HUES48 (cell line): ENCODE measurements around the gene NOXO1.
A peak's percentile ranks its signal among the peaks of the same experiment; 100 is the strongest.

Source experiments
- H3K27ac ChIP-seq: one replicate; pipeline ENCODE4 v1.7.0; 2013; ENCODE audit warnings: low read depth, low read length, inconsistent platforms
- H3K27me3 ChIP-seq: 2 replicates; pipeline ENCODE4 v1.6.1; 2013; ENCODE audit warnings: mild to moderate bottlenecking, low read length; ENCODE audit not compliant: control insufficient read depth, insufficient read depth
- H3K36me3 ChIP-seq: 2 replicates; pipeline ENCODE4 v1.6.1; 2013; ENCODE audit warnings: low read length; ENCODE audit not compliant: control insufficient read depth, insufficient read depth
- H3K4me1 ChIP-seq: 2 replicates; pipeline ENCODE4 v1.6.1; 2013; ENCODE audit warnings: mild to moderate bottlenecking, low read length; ENCODE audit not compliant: control insufficient read depth, insufficient read depth
- H3K4me3 ChIP-seq: 2 replicates; pipeline ENCODE4 v1.5.1; 2013; ENCODE audit warnings: mild to moderate bottlenecking, low read depth, low read length
- H3K9ac ChIP-seq: 2 replicates; pipeline ENCODE4 v1.6.1; 2013; ENCODE audit warnings: mild to moderate bottlenecking, low read depth, low read length, moderate library complexity
- H3K9me3 ChIP-seq: 2 replicates; pipeline ENCODE4 v1.6.1; 2013; ENCODE audit warnings: low read length; ENCODE audit not compliant: control insufficient read depth, insufficient read depth

NOXO1 gene

DNA sequence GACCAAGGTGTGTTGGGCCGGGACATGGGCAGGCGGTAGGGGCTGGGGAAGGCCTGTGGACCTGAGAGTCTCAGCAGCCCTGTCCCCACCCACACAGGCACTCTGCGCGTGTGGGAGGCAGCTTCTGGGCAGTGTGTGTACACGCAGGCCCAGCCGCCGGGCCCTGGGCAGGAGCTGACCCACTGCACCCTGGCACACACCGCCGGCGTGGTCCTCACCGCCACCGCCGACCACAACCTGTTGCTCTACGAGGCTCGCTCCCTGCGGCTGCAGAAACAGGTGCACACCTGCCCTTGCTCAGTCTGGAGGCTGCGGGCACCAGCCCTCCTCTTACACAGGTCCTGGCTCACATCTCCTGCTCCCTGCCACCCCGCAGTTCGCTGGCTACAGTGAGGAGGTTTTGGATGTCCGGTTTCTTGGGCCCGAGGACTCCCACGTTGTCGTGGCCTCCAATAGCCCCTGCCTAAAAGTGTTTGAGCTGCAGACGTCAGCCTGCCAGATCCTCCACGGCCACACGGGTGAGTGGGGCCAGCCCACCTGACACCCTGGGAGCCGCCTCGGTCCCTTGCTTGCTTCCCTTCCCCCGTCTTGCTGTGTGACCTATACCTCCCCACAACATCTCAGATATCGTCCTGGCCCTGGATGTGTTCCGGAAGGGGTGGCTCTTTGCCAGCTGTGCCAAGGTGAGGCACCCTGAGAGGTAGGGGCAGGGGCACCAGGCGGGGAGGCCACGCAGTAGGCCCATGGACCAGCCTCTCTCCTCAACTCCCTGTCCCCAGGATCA lies 5.6 kb downstream of the NOXO1 start:
- Histone ChIP-seq H3K4me1 (peaks cover 9% of the 10 kb centered on the region; the same call in 1 of the 2 replicates), H3K4me3 (no peak overlapping the region), H3K27ac (no peak overlapping the region), H3K36me3 (peaks cover 41% of the 10 kb centered on the region), H3K9me3 (no peaks in the 10 kb centered on the region), H3K27me3 (peaks cover 14% of the 10 kb centered on the region), H3K9ac (no peak overlapping the region)

DNA sequence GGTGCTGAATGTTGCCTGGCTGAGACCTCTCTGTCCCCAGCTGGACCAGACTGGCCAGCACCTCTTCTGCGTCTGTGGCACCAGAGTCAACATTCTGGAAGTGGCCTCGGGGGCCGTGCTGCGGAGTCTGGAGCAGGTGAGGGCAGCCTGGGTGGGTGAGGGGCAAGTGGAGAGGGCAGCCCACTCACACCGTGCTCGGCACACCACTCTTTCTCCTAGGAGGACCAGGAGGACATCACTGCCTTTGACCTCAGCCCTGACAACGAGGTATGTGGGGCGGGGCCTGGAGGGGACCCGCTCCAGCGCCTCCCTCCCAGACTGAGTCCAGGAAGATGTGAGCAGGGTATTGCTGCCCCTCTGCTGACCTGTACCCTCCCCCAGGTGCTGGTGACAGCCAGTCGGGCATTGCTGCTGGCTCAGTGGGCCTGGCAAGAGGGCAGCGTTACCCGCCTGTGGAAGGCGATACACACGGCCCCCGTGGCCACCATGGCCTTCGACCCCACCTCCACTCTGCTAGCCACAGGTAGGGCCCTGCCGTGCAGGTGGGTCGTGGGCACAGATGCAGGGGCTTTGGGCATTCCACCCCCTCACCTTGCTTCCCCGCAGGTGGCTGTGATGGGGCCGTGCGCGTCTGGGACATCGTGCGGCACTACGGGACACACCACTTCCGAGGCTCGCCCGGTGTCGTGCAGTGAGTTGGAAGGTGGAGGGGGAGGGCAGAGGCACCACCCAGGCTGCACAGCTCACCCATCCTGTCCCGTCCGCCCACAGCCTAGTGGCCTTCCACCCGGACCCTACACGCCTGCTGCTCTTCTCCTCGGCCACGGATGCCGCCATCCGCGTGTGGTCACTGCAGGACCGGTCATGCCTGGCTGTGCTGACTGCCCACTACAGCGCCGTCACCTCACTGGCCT lies 6.9 kb downstream of the NOXO1 start:
- Histone ChIP-seq H3K27ac (no peak overlapping the region), H3K4me1 (peaks cover 4% of the 10 kb centered on the region; the same call in 1 of the 2 replicates), H3K9ac (no peak overlapping the region), H3K4me3 (no peak overlapping the region), H3K9me3 (no peaks in the 10 kb centered on the region), H3K36me3 (peaks cover 41% of the 10 kb centered on the region), H3K27me3 (peaks cover 2% of the 10 kb centered on the region; the same call in 1 of the 2 replicates)

DNA sequence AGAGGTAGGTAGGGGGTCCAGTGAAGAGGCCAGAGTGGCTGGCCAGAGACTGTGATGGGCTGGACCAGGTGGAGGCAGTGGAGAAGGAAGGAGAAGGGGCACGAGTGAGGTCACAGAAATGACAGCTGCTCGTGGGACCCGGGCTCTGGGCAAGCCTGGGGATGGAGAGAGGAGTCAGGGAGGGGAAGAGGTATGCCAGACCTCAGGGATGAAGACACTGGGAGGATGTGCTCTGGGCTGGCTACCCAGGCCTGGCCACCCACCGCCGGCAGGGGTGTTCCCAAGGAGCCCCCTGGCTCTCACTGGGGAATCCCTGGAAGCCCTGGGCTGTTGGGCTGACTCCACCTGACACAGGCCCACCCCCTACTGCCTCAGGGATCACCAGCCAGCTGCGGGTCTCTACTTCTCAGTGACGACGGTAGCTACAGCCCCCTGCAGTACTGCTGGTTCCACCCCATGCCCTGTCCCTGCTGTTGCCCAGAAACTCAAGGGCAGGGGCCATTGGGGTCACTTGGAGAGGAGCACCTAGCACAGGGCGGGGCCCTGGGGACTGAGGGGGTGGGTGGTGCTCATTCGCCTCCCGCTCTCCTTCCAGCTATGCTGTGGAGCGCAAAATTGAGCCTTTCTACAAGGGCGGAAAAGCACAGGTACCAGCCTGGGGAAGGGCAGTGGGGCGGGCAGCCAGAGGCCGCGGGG lies 7.7 kb downstream of the NOXO1 start:
- Histone ChIP-seq H3K36me3 (peaks cover 41% of the 10 kb centered on the region), H3K9ac (no peak overlapping the region), H3K27me3 (no peaks in the 10 kb centered on the region), H3K4me3 (no peak overlapping the region), H3K27ac (no peak overlapping the region), H3K4me1 (peaks cover 4% of the 10 kb centered on the region; the same call in 1 of the 2 replicates), H3K9me3 (no peaks in the 10 kb centered on the region)

- Histone ChIP-seq H3K36me3 (peaks cover 32% of the 10 kb centered on the region), H3K4me3 (peak overlapping the region; percentile 84), H3K27me3 (no peaks in the 10 kb centered on the region), H3K27ac (no peak overlapping the region), H3K4me1 (peaks cover 4% of the 10 kb centered on the region; the same call in 1 of the 2 replicates), H3K9ac (peak overlapping the region; percentile 64; the same call in 1 of the 2 replicates), H3K9me3 (no peaks in the 10 kb centered on the region)
These were observed 8.8 kb downstream of the NOXO1 start for GRCh38 chr16:1972490-1972877.

DNA sequence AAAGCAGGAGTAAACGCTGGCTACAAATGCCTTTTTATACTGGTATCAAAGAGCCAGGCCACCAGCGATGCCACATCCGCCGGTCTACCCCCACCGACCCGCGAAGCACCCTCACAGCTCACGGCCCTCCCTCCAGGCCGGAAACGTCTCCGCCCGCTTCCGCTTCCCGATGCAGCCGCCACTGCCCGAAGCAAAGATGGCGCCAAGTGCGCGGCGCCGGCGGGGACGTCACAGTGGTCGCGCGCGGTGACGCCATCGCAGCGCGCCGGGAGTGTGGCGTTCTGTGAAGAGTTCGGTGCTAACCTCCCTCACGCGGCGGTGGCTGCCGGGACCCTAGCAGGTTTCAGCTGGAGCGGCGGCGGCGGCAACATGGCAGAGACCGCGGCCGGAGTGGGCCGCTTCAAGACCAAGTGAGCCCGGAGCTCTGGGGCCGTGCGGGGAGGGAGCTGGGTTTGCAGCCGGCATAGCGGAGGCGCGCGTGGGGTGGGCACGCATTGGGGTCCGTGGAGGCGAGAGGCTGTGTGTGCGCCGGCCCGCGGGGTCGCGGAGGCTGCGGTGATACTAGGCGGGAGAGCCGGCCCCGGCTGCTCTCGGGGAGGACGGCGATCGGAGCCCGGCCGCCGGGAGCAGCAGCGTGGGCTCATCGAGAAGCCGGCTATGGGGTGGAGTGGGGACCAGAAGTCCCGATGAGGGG lies 9.3 kb downstream of the NOXO1 start, which contains the start of gene TBL3:
Gene TBL3, plus strand, starts transcription at position 258 of the 694 bp plus-strand sequence. Its CDS starts 112 bp downstream, at position 370.
- H3K27ac ChIP-seq, result peak within 1 kb of the TSS; percentile 86
- peak within 1 kb of the TSS; percentile 84 for H3K4me3 ChIP-seq
- H3K27me3 ChIP-seq, result no peaks in the 10 kb centered on the region

GRCh38 chr16:1968146-1968953 lies 12.9 kb downstream of the NOXO1 start:
- Histone ChIP-seq H3K27me3 (no peaks in the 10 kb centered on the region), H3K9ac (no peak overlapping the region), H3K27ac (no peak overlapping the region), H3K36me3 (peaks cover 9% of the 10 kb centered on the region), H3K9me3 (no peaks in the 10 kb centered on the region), H3K4me3 (no peak overlapping the region), H3K4me1 (peaks cover 4% of the 10 kb centered on the region; the same call in 1 of the 2 replicates)

More for the DNA sequence above, 9.3 kb downstream of the NOXO1 start, which contains the start of gene TBL3:
- Histone ChIP-seq H3K36me3 (peaks cover 28% of the 10 kb centered on the region), H3K4me1 (peaks cover 4% of the 10 kb centered on the region; the same call in 1 of the 2 replicates), H3K9ac (peak within 1 kb of the TSS; percentile 64), H3K9me3 (no peaks in the 10 kb centered on the region)

DNA sequence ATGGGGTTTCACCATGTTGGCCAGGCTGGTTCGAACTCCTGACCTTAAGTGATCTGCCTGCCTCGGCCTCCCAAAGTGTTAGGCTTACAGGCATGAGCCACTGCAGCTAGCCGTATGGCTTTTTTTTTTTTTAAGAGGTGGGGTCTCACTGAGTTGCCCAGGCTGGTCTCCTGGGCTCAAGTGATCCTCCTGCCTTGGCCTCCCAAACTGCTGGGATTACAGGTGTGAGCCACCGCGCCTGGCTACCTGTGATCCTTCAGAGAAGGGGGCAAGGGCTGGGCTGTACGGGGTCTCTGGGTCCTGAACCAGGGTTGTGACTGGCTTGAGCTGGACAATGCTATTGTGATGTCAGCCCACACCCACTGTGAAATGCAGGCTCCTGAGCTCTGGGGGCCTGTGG lies 14.8 kb downstream of the NOXO1 start, which contains the start of gene RNF151:
Gene RNF151, plus strand, starts transcription at position 397 of the 400 bp plus-strand sequence. CDS start 26 bp downstream, outside the sequence.
- H3K27ac ChIP-seq, result no peak within 1 kb of the TSS
- H3K4me1 ChIP-seq, result peaks cover 10% of the 10 kb centered on the region
- H3K9ac ChIP-seq, result 0 out of 2 replicates have a peak within 1 kb of the TSS, but pooled peaks have one; percentile 95
- H3K27me3 ChIP-seq, result no peaks in the 10 kb centered on the region
- peaks cover 28% of the 10 kb centered on the region for H3K36me3 ChIP-seq
- H3K4me3 ChIP-seq, result peak within 1 kb of the TSS; percentile 84
- H3K9me3 ChIP-seq, result no peaks in the 10 kb centered on the region

DNA sequence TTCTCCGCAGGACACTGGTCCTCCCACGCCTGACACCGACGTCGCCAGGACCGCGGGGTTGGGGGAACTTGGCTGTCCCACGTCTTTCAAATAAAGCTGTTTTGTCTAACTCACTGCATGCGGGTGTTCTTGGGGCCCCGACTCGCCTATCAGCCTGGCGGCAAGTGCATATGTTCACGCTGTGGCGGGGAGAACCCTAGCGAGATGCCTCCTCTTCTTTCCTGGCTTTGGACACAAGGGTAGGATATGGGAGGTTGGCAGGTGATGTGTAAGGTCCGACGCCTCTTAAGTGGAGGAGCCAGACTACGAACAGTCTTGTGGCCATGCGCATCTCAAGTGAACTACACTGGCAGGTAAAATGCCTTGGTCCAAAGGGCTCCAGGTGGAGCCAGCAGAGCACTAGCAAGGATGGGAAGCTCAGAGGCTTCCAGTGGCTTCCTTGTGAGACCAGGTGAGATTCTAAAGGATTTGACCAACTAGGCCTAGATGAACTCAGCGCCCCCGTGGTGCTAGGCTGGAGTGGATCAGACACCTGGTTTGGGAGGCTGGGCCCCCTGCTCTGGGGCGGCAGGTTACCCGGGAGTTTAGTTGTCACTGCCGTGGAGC lies 15.8 kb downstream of the NOXO1 start:
- H3K4me3 ChIP-seq, result peak overlapping the region; percentile 84
- H3K9ac ChIP-seq, result peak overlapping the region; percentile 95
- no peaks in the 10 kb centered on the region for H3K9me3 ChIP-seq
- H3K4me1 ChIP-seq, result peaks cover 13% of the 10 kb centered on the region
- H3K27ac ChIP-seq, result peak overlapping the region; percentile 97
- H3K27me3 ChIP-seq, result no peaks in the 10 kb centered on the region
- H3K36me3 ChIP-seq, result peaks cover 32% of the 10 kb centered on the region
